NCI-H510A treated with DMSO at 0.1 percent for 48 hours (cell line): Measurements from ENCODE around the gene GRK4.
"Not testable (repeated sequence)": the region's sequence is repeated elsewhere in the genome, so short reads cannot be mapped to it uniquely, and the experiment has no call there.

ENCODE experiments used
- DNase-seq: peaks from one replicate; lab custom pipeline; 2025; lab: John Stamatoyannopoulos, UW

GRK4 gene

GRCh38 chr4:2930758-2931511, 32.4 kb upstream of the GRK4 start:
- peak; percentile 30 for DNase-seq

DNA sequence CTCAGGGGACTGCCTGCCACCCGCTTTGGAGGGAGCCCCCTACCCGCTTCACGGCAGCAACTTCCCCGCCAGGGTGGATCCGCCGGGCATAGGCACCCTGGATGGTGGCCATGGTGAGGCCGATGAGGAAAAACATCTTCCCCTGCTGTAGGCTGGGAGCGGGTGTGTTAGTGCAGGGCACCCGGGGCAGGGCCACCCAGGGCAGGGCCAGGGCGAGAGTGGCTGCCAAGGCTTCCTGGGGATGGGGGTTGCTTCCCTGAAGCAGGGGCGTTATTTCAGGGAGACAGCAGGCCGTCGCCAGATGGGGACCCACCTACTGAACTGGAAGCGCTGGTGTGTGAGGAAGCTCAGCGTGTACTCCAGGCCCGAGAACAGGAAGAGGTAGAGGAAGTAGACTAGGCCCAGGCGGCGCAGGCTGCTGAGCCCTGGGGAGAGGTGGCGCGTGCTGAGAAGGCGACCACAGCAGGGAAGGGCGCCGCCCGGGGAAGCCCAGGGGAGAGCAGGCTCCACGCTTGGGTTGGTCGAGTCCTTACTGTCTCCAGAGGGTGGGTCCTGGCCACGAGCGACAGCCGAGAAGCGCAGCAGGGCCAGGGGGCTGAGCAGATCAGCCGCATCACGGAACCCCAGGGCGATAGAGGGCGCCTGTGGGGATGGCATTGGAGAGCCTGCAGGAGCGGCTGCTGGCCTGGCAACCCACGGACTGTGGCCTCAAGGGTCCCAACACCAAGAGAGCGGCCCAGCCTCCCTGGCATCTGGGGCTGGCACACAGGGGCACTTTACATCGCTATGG, 31.7 kb upstream of the GRK4 start:
- DNase-seq, result no peak

DNA sequence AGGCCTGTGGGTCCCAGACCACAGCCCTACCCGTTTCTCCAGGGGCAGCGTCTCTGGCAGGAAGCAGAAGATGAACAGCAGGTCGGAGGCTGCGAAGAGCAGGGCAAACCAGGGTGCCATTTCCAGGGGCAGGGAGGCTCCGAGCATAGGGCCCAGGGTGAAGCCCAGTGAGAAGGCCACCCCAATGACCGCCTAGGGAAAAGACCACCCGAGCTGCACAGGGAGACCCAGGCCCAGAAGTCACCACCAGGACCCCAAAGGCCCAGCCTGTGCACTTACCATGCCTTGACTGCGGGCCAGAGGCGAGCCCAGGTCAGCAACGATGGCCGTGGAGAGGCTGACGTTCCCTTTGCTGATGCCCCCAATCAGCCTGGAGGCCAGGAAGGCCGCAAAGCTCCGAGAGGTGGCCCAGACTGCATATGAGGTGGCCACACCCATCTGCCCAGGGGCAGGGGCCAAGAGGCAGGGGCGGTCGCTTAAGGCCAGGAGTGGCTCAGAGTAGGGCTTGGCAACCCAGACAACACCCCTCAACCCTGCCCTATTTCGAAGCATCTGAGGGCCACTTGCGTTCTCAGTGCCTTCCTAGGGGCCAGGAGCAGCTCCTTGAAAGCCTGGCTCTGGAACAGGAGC, 30.9 kb upstream of the GRK4 start:
- no peak for DNase-seq

GRCh38 chr4:2932951-2933565, 30.3 kb upstream of the GRK4 start:
- no peak for DNase-seq

- DNase-seq, result no peak
Measured at GRCh38 chr4:2933566-2934076, 29.8 kb upstream of the GRK4 start.

DNA sequence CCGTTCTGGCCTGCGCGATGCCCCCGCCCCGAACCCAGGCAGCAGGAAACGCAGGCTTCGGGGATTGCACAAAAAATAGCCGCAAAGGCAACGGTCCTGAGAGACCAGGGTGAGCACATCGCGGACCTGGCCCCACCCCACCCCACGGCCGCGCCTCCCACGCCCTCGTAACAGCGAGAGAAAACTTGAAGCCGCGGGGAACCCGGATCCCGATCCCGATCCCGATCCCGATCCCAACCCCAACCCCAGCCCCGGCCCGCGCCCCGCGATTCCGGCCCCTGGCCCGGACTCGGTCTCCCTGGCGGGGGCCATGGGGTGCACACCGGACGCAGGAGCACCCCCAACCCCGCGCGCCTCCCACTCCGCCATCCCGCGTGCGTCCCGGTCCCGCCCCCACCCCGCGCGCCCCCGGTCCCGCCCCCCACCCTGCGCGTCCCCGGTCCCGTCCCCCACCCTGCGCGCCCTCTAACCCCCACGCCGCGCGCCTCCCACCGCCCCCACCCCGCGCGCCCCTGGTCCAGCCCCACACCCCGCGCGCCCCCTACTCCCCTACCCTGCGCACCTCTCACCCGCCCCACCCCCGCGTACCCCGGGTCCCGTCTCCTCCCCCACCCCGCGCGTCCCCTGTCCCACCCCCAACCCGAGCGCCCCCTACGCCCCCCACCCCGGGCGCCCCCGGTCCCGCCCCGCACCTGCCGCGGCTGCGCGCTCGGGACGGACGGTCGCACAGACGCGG, 29.1 kb upstream of the GRK4 start:
- DNase-seq, result no peak

DNA sequence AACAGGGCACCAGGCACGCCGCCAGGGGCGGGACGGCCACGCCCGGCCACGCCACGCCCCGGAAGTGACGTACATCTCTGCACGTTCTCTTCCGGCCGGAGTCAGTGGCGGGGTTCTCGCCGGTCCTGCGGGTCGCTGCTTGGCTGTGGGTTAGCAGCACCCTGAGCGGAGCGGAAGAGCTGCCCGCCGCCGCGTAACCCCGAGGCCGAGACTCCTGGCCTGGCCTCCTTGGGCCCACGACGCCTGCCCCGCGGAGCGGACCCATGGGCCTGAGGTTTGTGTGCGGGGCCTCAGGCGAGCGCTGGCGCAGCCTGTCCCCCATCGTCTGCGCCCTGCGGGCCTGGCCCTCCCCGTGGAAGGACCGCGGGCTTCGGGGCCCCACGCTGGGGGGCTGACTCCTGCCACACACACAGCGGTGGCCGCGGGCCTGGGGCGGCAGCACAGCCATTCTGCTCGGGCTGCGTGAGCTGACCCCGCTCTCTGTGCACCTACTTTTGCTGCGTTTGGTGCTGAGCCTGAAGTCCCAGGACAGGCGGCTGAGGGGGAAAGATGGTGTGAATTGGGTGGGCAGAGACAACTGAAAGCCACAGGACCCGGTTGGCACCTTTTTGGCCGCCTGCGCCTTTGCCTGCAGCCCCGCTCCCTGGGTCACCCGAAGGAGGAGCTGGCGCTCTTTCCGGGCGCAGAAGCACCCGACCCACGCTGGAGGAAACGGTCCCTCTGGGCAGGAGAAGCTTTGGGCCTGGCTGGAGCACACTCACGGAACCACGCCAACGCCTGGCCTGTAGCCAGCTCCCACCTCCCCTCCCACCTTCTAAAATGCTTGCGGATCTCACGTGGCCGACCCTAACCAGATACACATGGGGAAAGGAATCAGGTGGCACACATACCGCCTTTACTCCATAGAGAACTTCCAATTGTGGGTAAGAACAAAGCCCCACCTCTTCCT, 28.3 kb upstream of the GRK4 start:
- DNase-seq, result peak; percentile 44

- peak; percentile 5 for DNase-seq
Measured at GRCh38 chr4:2935762-2936743, 27.3 kb upstream of the GRK4 start.

DNA sequence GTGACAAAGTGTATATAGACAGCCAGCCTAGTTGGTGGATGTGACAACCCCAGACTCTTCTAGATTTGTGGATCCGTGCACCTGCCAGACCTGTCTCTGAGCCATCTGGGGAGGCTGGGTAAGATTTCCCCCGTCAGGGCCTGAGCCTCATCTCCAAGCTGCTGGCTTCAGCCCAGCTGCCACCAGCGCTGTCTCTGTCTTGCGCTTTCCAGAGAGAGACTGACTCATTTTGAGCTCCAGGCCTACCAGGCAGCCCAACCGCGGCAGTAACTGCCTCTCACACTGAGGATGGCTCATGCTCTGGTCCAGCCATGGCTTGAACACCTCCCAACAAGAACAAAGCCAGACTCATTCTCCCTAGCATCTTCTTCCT, 26.6 kb upstream of the GRK4 start:
- no peak for DNase-seq

- no peak for DNase-seq
Measured at GRCh38 chr4:2937146-2937857, 26.1 kb upstream of the GRK4 start.

DNA sequence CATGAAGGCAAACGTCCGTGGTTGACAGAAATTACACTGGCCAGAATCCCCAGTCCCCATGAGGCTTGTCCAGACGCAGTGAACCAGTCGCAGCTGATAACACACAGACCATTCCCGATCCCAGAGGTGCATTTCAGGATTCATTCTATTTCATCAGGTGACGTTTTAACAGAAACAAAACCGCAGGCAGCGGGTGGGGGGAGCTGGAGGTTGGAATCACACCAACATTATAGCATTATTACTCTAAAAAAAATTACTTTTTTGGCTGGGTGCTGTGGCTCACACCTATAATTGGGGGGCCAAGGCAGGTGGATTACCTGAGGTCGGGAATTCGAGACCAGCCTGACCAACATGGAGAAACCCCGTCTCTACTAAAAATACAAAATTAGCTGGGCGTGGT, 25.4 kb upstream of the GRK4 start:
- no peak for DNase-seq

DNA sequence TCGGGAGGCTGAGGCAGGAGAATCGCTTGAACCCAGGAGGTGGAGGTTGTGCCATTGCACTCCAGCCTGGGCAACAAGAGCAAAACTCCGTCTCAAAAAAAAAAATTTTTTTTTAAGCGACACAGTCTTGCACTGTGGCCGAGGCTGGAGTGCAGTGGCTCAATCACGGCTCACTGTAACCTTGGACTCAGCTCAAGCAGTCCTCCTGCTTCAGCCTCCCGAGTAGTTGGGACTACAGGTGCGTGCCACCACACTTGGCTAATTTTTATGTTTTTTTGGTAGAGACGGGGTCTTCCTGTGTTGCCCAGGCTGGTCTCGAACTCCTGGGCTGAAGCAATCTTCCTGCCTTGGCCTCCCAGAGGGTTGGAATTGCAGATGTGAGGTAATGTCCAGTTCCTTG, 25.0 kb upstream of the GRK4 start:
- not testable (repeated sequence) for DNase-seq

- no peak for DNase-seq
Measured at GRCh38 chr4:2938906-2939305, 24.5 kb upstream of the GRK4 start.

DNA sequence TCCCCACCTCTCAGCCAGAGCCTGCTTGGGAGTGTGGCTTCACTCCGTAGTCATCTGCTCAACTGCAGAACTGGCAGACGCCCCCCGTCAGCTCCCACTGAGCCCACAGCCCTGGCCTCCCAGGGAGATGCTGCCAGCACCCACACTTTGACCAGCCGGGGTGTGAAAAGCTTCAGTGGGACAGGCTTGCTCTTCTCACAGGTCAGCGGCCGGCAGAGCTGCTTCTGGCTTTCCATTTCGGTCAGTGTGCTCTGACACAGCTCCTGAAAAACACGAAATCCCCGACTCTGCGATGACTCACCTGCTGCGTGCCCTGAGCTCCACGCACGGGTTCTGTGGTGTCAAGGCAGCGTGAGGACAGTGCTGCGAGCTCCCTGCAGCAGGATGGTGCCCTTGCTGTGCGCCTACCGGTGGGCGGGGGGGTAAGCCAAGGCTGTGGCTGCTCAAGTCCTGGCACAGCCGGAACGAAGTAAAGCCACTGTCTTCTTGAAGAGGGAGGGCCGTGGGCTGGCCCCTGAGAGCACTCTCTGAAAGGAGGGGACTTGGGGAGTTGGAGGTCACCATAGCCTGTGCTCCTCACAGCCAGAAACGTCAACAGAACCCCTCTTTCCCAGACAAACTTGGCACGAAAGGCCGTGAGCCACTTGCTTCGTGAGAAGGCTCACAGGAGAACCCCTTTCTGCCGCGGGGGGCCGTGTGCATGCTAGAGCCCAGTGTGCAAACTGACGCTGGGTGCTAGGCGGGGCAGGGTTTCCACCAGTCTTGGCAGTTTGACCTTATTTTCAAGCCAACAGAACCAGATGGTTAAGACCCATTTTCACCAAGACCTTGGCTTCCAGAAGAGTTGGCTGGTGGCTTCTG, 23.8 kb upstream of the GRK4 start:
- DNase-seq, result no peak

DNA sequence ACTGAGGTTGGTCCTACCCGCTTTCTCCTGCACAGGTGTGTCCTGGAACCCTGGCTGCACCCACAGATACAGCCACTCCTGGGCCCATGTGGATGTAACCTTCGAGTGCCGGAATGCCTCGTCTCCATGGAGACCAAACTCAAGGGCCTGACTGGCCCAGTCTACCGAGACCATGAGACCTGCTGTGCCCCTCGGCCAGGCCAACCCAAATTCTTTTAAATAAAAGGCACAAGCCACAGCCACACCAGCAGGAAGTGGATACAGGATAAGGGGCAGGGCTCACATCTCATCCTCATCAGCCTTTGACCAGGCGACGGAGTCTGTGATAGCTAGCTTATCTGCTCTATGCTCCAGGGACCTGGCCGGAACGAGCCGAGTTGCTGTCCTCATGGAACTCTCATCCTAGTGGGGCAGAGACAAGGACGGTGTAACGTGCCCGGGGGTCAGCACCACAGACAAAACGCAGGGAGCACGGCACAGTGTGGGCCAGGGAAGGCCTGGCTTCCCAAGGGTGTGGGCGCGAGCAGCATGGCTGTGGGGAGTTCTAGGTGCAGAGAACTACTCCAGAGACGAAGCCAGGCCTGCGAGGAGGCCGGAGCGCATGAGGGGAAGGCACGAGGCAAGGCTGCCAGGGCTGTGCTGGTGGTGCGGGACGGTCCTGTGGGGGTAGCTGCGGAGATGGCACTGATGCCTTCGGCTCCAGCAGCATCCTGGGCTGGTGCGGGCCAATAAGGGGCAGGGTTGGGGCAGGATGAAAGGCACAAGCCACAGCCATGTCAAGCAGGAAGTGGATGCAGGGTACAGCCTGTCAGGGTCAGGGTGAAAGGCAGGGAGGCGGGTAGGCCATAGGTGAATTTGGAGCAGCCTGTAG, 22.9 kb upstream of the GRK4 start:
- no peak for DNase-seq

DNA sequence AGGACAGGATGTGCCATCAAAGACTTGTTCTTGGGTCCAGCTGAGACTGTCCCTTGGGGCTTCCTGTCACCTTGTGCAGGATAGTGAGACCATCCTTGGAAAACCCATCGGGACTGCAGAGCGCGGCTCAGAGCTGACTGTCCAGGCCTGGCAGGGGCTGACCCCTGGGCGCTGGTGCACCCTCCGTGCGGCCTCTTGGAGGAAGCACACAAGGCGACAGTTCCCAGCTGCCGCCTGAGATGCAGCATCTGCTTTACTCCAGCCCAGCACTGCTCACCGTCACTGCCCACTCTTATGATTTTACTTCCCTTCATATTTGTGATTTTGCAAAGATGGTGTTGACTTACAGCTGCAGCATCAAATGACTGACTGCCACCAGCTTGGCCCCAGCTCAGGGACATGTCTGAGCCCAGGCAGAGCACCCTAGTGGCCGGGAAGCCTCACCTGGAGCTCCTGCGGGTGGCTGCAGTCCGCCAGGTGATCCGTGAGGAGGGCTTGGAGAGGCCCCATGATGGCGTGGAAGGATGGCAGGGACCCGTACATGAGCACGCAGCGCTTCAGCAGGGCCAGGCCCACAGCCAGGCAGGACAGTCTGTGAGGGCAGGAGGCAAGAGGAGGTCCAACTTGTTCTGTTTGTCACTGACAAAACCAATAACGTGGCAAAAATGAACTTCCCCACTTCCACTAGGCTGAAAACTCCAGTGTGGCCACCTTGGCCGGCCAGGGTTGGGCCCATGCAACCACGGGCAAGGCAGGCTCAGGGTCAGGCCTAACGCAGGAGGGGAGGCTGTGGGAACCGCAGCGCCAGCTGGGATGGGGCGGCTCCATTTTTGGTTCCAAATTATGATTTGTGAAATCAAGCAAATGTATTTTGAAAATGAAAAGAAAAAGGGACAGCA, 22.0 kb upstream of the GRK4 start:
- DNase-seq, result no peak
